Measurements from ENCODE around the gene ETS1.

- TF ChIP-seq POLR2A (IDR thresholded peaks at IDR 0.05) (no peak), CTCF (IDR thresholded peaks at IDR 0.05) (no peak)
Observed at GRCh38 chr11:128527046-128527445, 60.3 kb downstream of the ETS1 start.
